ENCODE results near the gene AR. TPM values are rescaled to one million over a fixed set of nuclear protein-coding genes. Genes with fewer than 3 reads are reported as not detected.

Gene AR
- total RNA-seq, 1 experiment from 2014 or later: 0.05 TPM

- TF ChIP-seq POLR2AphosphoS5 (IDR thresholded peaks at IDR 0.05; ENCODE audit: low read depth, low read length) (no peak), SIN3A (IDR thresholded peaks at IDR 0.05; ENCODE audit: borderline replicate concordance, insufficient read depth, low read depth, low read length) (no peak), TCF7L2 (IDR thresholded peaks at IDR 0.05; ENCODE audit: low read depth, low read length) (no peak), REST (IDR thresholded peaks at IDR 0.05; ENCODE audit: insufficient read depth in 1 of 2, low read depth in 2 of 2, low read length in 1 of 2) (no peak)
- TF ChIP-seq, protein P1, sequence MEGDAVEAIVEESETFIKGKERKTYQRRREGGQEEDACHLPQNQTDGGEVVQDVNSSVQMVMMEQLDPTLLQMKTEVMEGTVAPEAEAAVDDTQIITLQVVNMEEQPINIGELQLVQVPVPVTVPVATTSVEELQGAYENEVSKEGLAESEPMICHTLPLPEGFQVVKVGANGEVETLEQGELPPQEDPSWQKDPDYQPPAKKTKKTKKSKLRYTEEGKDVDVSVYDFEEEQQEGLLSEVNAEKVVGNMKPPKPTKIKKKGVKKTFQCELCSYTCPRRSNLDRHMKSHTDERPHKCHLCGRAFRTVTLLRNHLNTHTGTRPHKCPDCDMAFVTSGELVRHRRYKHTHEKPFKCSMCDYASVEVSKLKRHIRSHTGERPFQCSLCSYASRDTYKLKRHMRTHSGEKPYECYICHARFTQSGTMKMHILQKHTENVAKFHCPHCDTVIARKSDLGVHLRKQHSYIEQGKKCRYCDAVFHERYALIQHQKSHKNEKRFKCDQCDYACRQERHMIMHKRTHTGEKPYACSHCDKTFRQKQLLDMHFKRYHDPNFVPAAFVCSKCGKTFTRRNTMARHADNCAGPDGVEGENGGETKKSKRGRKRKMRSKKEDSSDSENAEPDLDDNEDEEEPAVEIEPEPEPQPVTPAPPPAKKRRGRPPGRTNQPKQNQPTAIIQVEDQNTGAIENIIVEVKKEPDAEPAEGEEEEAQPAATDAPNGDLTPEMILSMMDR (IDR thresholded peaks at IDR 0.05): no peak
- no TSS peak for BruUV-seq (replicated peaks)
- Histone ChIP-seq H3K9me3 (ENCODE audit: control insufficient read depth, insufficient read depth, low read depth, low read length) (no peaks in the 10 kb centered on the region), H3K36me3 (ENCODE audit: control insufficient read depth, insufficient read depth, low read length) (no peaks in the 10 kb centered on the region), H3K27ac (ENCODE audit: low read length) (no peak overlapping the region), H3K4me3 (ENCODE audit: low read depth in 2 of 2, low read length in 2 of 2) (no peak overlapping the region), H3K4me1 (ENCODE audit: control insufficient read depth, insufficient read depth, low read length) (no peaks in the 10 kb centered on the region), H3K27me3 (ENCODE audit: control insufficient read depth, insufficient read depth, low read length) (no peaks in the 10 kb centered on the region)
- ChIA-PET CTCF (no interaction called here), POLR2A (no interaction called here)
- intact Hi-C loops (cut with micrococcal nuclease; ENCODE audit: unreplicated experiment): no loop called here
- in situ Hi-C loops (cut with HindIII; ENCODE audit: low pct_unique_long_range_greater_than_20kb, low sequenced_read_pairs): no loop called here
- DNase-seq (ENCODE audit: low read depth, low spot score) (no peak), ATAC-seq (no peak)
Measured at GRCh38 chrX:67652543-67652942, 108.7 kb downstream of the AR start.

DNA sequence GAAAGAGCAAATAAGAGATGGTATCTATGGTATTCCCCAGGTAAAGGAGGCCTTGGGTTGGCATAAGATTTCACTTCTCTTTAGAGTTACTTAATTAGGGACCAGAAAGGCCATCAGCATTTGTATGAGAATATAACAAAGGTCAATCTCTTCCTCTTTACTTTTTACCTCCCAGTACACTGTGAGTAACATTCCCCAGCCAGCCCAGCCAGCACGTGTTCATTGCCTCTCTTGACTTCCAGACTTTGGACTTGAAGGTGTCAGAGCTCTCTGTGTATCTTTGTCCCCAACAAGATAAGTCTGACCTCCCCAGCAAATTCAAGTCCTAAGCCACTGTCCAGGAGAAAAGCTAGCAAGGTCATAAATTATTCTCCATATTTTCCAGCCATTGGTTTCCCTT, 110.5 kb downstream of the AR start:
- ChIA-PET CTCF (no interaction called here), POLR2A (no interaction called here)
- intact Hi-C loops (cut with micrococcal nuclease; ENCODE audit: unreplicated experiment) (no loop called here), in situ Hi-C loops (cut with HindIII; ENCODE audit: low pct_unique_long_range_greater_than_20kb, low sequenced_read_pairs) (no loop called here)
- Histone ChIP-seq H3K4me1 (ENCODE audit: control insufficient read depth, insufficient read depth, low read length) (no peaks in the 10 kb centered on the region), H3K27me3 (ENCODE audit: control insufficient read depth, insufficient read depth, low read length) (no peaks in the 10 kb centered on the region), H3K27ac (ENCODE audit: low read length) (no peak overlapping the region), H3K36me3 (ENCODE audit: control insufficient read depth, insufficient read depth, low read length) (no peaks in the 10 kb centered on the region), H3K4me3 (ENCODE audit: low read depth in 2 of 2, low read length in 2 of 2) (no peak overlapping the region), H3K9me3 (ENCODE audit: control insufficient read depth, insufficient read depth, low read depth, low read length) (no peaks in the 10 kb centered on the region)
- DNase-seq (ENCODE audit: low read depth, low spot score) (no peak), ATAC-seq (no peak)
- no TSS peak for BruUV-seq (replicated peaks)
- TF ChIP-seq SIN3A (IDR thresholded peaks at IDR 0.05; ENCODE audit: borderline replicate concordance, insufficient read depth, low read depth, low read length): no peak
- no peak for TF ChIP-seq TCF7L2 (IDR thresholded peaks at IDR 0.05; ENCODE audit: low read depth, low read length)
- no peak for TF ChIP-seq POLR2AphosphoS5 (IDR thresholded peaks at IDR 0.05; ENCODE audit: low read depth, low read length)
- TF ChIP-seq REST (IDR thresholded peaks at IDR 0.05; ENCODE audit: insufficient read depth in 1 of 2, low read depth in 2 of 2, low read length in 1 of 2): no peak
- TF ChIP-seq, protein P1 (IDR thresholded peaks at IDR 0.05): no peak

Measured in Panc1 (cell line).